Adrenal gland (tissue), 5 donors: ENCODE measurements around the gene ANK2.

Experiments used
- CTCF ChIP-seq, 6 experiments: fragments of 450-650 bp in 4 of 6; fragments of 200-600 bp in 2 of 6; sonication (generic) in 1 of 6; IDR thresholded peaks; 1 replicate in 5 of 6; 2 replicates in 1 of 6; pipeline versions ENCODE4 v1.5.1 to v1.8.0; 2016 to 2021; ENCODE audit warnings: antibody characterized with exemption in 6 of 6, mild to moderate bottlenecking in 2 of 6, moderate library complexity in 1 of 6
- POLR2A ChIP-seq, 2 donors: fragments of 450-650 bp; IDR thresholded peaks; one replicate each; pipeline ENCODE4 v1.6.1; 2017; ENCODE audit warnings: antibody characterized with exemption in 2 of 2, mild to moderate bottlenecking in 2 of 2, moderate library complexity in 1 of 2
- donor health status: DM: no; HTN: no; CAD: no.

GRCh38 chr4:113088050-113088449 lies 38.6 kb downstream of the ANK2 start:
- TF ChIP-seq CTCF (IDR thresholded peaks at IDR 0.05), result no peak
- no peak for TF ChIP-seq POLR2A (IDR thresholded peaks at IDR 0.05)
